Testis (tissue), 3 donors: ENCODE data around the gene RAB40B. TPM values are rescaled to one million over a fixed set of nuclear protein-coding genes. Genes with fewer than 3 reads are reported as not detected.

Experiments used
- DNase-seq: peaks from one replicate; pipeline ENCODE4 v3.0.0-alpha.2; 2019
- H3K27ac ChIP-seq, 2 donors: fragments of 200-600 bp; sonication (generic); one replicate each; pipeline ENCODE4 v1.5.1; 2019
- H3K27me3 ChIP-seq: fragments of 200-600 bp; sonication (generic); one replicate; pipeline ENCODE4 v1.5.1; 2019
- H3K36me3 ChIP-seq: fragments of 200-600 bp; sonication (generic); one replicate; pipeline ENCODE4 v1.5.1; 2017; ENCODE audit warnings: low read depth; ENCODE audit errors: missing control alignments
- H3K4me1 ChIP-seq: fragments of 200-600 bp; sonication (generic); one replicate; pipeline ENCODE4 v1.5.1; 2019
- H3K4me3 ChIP-seq, 2 donors: fragments of 200-600 bp; sonication (generic); one replicate each; pipeline ENCODE4 v1.5.1; 2017 to 2019
- H3K9me3 ChIP-seq: fragments of 200-600 bp; sonication (generic); one replicate; pipeline ENCODE4 v1.5.1; 2017
- POLR2A ChIP-seq: fragments of 450-650 bp; IDR thresholded peaks from one replicate; pipeline ENCODE4 v1.6.1; 2017; ENCODE audit warnings: antibody characterized with exemption, mild to moderate bottlenecking, moderate library complexity
- WGBS, 2 donors: methylation state at CpG; one replicate each; pipeline ENCODE4 v1.1.5; 2018; 5-methylcytosine and 5-hydroxymethylcytosine counted together
- intact Hi-C: fragments of 100-400 bp; cut with DNase I; formaldehyde crosslinking; loops from one replicate; pipeline ENCODE4 v1.15.1; 2023; ENCODE audit warnings: low total_unique reads
- polyA plus RNA-seq: library from polyadenylated mRNA; stranded (reverse); fragments of 350-450 nt; fragmentation: Illumina TruSeq; extraction: RNeasy Lipid Tissue Mini Kit (QIAGEN cat#74804); gene quantifications from one replicate; pipeline ENCODE4 v1.2.3, GENCODE V29; 2014; ENCODE audit warnings: low read depth, low replicate concordance; ENCODE audit not compliant: insufficient read depth
- total RNA-seq, 2 donors: library from RNA; depleted of rRNA; stranded (reverse); fragments of >200 nt; gene quantifications; one replicate each; pipeline ENCODE4 v1.2.3, GENCODE V29; 2016
- TF ChIP-seq, protein P1 (sequence below), 3 experiments: fragments of 450-650 bp in 2 of 3; fragments of 200-600 bp in 1 of 3; sonication (generic) in 1 of 3; IDR thresholded peaks; one replicate each; pipeline ENCODE4 v1.5.1; 2016 to 2019; ENCODE audit warnings: antibody characterized with exemption in 3 of 3, mild to moderate bottlenecking in 2 of 3, moderate library complexity in 1 of 3

RAB40B gene
- total and polyA plus RNA-seq, 3 donors from 2014 or later = 9.4 to 16.4 (median 13.5) TPM

DNA sequence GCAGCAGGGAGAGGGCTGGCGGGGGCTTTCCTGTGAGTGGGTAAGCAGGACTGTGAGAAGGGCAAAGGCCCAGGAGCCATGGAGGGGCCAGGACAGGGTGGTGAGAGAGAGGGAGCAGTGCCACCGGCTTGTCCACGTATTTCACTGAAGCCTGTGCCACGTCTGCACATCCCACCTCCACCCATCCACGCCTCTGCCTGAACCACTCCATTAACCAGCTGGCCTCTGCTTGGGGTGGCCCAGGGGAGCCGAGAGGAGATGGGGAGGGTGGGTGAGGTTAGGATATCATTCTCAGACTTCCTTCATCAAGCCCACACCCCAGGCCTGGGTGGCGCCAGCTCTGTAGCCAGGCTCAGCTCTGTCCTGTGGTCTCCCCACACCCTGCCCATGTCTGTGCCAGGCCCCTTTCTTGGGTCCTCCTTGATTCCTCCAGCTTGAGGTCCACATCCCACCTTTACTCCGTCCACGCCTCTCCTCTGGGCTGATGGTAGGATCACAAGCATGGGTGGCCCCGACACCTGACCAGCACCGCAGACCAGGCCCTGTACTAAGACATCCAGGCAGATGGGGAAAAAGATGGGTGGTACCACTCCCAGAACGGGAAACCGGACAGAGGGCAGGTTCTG lies 33.7 kb upstream of the RAB40B start:
- no peak for DNase-seq
- Histone ChIP-seq H3K27me3 (no peaks in the 10 kb centered on the region), H3K9me3 (no peaks in the 10 kb centered on the region), H3K27ac (no peak overlapping the region), H3K36me3 (no peaks in the 10 kb centered on the region), H3K4me1 (peaks cover 12% of the 10 kb centered on the region), H3K4me3 (no peak overlapping the region)
- TF ChIP-seq, protein P1, sequence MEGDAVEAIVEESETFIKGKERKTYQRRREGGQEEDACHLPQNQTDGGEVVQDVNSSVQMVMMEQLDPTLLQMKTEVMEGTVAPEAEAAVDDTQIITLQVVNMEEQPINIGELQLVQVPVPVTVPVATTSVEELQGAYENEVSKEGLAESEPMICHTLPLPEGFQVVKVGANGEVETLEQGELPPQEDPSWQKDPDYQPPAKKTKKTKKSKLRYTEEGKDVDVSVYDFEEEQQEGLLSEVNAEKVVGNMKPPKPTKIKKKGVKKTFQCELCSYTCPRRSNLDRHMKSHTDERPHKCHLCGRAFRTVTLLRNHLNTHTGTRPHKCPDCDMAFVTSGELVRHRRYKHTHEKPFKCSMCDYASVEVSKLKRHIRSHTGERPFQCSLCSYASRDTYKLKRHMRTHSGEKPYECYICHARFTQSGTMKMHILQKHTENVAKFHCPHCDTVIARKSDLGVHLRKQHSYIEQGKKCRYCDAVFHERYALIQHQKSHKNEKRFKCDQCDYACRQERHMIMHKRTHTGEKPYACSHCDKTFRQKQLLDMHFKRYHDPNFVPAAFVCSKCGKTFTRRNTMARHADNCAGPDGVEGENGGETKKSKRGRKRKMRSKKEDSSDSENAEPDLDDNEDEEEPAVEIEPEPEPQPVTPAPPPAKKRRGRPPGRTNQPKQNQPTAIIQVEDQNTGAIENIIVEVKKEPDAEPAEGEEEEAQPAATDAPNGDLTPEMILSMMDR (IDR thresholded peaks at IDR 0.05) = no peak
- TF ChIP-seq POLR2A = no peak
- intact Hi-C loops = no loop called here
- WGBS, 2 donors = 90 to 98% methylated on average over 11 to 13 of the region's 13 CpGs

DNA sequence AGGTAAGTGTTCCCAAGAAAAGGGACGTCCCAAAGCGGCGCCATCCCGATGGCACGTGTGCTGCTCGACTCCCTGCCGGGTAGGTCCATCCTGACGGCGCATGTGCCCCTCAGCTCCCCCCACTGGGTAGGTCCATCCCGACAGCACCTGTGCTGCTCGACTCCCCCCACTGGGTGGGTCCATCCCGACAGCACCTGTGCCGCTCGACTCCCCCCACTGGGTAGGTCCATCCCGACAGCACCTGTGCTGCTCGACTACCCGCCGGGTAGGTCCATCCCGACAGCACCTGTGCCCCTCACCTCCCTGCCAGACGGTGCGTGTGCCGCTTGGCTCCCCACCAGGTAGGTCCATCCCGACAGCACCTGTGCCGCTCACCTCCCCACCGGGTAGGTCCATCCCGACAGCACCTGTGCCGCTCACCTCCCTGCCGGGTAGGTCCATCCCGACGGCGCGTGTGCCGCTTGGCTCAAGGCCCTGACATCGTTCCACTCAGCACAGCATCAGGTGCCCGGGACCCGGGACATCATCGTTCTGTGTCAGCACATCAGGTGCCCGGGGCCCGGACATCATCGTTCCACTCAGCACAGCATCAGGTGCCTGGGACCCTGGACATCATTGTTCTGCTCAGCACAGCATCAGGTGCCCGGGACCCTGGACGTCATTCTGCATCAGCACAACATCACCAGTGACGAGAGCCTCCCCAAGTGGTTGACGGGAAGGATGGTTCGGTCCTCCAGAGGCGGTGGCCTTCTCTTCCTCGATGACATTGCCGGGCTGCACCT lies 31.2 kb upstream of the RAB40B start:
- intact Hi-C loops = no loop called here
- 85 to 90% methylated on average over 47 of the region's 48 CpGs for WGBS, 2 donors
- TF ChIP-seq, protein P1 (IDR thresholded peaks at IDR 0.05) = no peak
- no peak for TF ChIP-seq POLR2A
- DNase-seq = no peak
- Histone ChIP-seq H3K27ac (no peak overlapping the region), H3K36me3 (no peaks in the 10 kb centered on the region), H3K9me3 (no peaks in the 10 kb centered on the region), H3K4me1 (no peaks in the 10 kb centered on the region), H3K27me3 (no peaks in the 10 kb centered on the region), H3K4me3 (no peak overlapping the region)

DNA sequence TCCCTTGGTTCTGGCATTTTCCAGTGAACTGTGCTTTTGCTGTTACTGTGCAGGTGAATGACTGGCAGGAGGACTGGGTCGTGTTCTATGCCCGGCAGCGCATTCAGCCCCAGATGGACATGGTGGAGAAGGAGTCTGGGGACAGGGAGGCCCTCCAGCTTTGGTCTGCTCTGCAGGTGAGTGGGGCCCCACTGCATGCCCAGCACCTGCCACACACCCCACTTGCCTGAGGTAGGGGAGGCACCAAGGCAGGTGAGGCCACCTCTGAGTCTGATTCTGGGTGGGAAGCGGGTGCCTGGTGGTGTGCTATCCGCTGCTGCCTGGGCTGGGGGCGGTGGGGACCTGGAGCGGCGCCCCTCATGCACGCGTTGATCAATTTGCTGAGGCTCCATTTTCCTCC lies 27.9 kb upstream of the RAB40B start:
- no peaks in the 10 kb centered on the region for H3K36me3 ChIP-seq
- H3K27ac ChIP-seq = no peak overlapping the region
- no peaks in the 10 kb centered on the region for H3K27me3 ChIP-seq
- intact Hi-C loops = no loop called here
- H3K9me3 ChIP-seq = no peaks in the 10 kb centered on the region
- no peak for TF ChIP-seq POLR2A
- TF ChIP-seq, protein P1 (IDR thresholded peaks at IDR 0.05) = no peak
- no peak overlapping the region for H3K4me3 ChIP-seq
- H3K4me1 ChIP-seq = no peaks in the 10 kb centered on the region
- 94 to 96% methylated on average over 5 to 10 of the region's 10 CpGs for WGBS, 2 donors
- no peak for DNase-seq

DNA sequence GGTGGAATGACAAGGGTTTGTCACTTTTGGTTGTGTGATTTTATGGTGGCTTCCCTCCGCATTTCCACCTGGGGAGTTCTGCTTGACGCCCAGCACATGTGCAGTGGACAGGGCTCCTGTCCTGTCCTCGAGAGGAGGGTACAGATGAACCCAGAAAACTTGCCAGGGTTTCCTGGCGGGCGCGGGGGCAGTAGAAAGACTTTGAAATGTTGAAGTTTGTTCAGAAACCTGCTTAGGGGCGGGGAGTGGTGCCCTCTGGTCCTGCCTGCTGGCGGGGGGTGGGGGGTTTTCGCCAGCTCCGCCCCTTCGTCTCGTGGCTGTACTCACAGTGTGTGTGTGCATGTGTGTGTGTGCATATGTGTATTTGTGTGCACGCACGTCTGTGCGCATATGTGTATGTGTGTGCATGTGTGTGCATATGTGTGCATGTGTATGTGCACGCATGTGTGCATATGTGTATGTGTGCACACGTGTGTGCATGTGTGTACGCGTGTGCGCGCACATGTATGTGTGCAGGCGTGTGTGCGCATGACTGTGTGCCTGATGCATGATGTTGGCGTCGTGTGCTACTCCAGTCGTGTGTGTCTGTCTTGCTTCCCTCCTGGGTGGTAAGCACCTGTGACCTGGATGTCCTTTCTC lies 24.8 kb upstream of the RAB40B start:
- intact Hi-C loops = no loop called here
- no peaks in the 10 kb centered on the region for H3K36me3 ChIP-seq
- no peaks in the 10 kb centered on the region for H3K4me1 ChIP-seq
- no peak for TF ChIP-seq POLR2A
- TF ChIP-seq, protein P1 (IDR thresholded peaks at IDR 0.05) = no peak
- 86 to 91% methylated on average over 21 to 26 of the region's 26 CpGs for WGBS, 2 donors
- H3K27me3 ChIP-seq = no peaks in the 10 kb centered on the region
- DNase-seq = no peak
- H3K4me3 ChIP-seq = no peak overlapping the region
- no peak overlapping the region for H3K27ac ChIP-seq
- H3K9me3 ChIP-seq = no peaks in the 10 kb centered on the region
